ENCODE results near the gene PICK1. TPM values are rescaled to one million over a fixed set of nuclear protein-coding genes. Genes with fewer than 3 reads are reported as not detected.

The PICK1 gene
- total RNA-seq, 1 experiment from 2014 or later = 21.3 TPM

DNA sequence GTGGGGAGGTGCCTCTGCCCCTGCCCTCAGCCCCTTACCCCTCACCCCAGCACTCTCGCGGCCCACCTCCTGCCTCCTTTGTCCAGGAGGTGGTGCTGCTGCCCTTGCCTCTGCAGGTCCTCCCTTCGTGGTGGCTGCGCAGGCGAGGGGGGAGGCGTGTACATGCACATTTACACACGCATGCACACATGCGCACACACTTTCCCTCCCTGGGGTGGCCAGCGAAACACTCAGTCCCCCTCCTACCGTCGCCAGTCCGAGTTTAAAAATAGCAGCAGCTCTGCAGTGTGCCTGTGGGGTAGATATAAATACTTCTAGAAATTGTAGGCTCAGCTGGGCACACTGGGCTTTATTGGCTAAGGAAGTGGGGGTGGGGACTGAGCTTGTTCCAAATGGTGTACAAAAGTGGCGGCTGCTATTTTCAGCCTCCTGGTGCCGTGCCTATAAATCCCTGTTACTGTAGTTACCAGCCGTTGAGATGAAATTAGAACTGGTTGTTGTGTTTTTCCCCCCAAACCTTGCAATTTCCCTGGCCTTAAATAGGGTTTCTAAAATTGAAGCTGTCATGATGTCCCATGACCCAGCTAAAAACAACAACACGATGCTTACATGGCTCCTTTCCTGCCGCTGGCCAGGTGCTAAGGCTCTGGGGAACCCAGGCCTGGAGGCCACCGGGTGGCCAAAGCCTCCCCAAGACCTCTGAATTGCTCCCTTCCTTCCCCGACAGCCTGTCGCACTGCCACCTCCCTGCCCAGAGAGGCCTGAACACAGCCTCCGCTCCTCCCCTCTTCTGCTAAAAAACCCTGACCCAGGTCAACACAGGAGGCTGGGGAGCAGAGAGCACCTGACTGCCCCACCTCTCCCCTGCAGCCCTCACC lies 12.4 kb downstream of the PICK1 start:
- intact Hi-C loops (cut with micrococcal nuclease; ENCODE audit: unreplicated experiment) = no loop called here

DNA sequence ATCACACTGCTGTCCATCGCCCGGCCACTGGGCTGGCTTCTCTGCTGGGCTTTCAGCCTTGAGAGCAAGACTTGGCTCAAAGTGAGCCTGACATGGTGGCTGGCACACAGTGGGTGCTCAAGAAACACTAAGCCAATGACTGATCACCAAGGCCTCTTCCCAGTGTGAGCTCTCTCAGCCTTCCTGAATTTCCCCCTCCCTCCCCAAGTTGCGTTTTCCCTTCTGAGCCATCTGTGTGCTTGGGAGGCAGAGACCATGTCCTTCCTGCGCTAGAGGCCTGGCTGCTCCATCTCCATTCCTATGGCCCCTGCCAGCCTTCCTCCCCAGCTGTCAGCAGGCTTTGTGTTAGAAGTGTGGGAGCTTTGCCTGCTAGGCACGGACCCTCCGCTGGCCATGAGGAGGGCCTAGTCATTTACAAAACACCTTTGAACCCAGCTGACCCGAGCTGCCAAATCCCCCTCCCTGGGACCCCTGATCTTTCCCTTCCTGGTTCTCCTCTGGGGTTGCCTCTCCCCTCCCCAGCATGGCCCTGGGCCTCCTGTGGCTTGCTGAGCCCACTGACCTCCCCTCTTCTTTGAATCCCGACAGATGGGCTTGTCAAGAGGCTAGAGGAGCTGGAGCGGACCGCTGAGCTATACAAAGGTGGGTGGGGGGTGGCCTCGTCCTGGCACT lies 13.2 kb downstream of the PICK1 start:
- DNase-seq (ENCODE audit: low read depth, low spot score) (no peak), ATAC-seq (no peak)
- CTCF ChIA-PET = interaction anchor here (0.6 kb wide), 1 partner anchor 20 kb away, joined by 9 read pairs; no protein-coding TSS in a partner anchor
- BruUV-seq (replicated peaks) = no TSS peak
- no peaks in the 10 kb centered on the region for H3K9me3 ChIP-seq (ENCODE audit: control insufficient read depth, insufficient read depth, low read depth, low read length)
- H3K27ac ChIP-seq (ENCODE audit: low read length) = no peak overlapping the region
- intact Hi-C loops (cut with micrococcal nuclease; ENCODE audit: unreplicated experiment) (no loop called here), in situ Hi-C loops (cut with HindIII; ENCODE audit: low pct_unique_long_range_greater_than_20kb, low sequenced_read_pairs) (no loop called here)
- TF ChIP-seq POLR2AphosphoS5 (IDR thresholded peaks at IDR 0.05; ENCODE audit: low read depth, low read length) (no peak), SIN3A (IDR thresholded peaks at IDR 0.05; ENCODE audit: borderline replicate concordance, insufficient read depth, low read depth, low read length) (no peak), TCF7L2 (IDR thresholded peaks at IDR 0.05; ENCODE audit: low read depth, low read length) (no peak)
- TF ChIP-seq, protein P1, sequence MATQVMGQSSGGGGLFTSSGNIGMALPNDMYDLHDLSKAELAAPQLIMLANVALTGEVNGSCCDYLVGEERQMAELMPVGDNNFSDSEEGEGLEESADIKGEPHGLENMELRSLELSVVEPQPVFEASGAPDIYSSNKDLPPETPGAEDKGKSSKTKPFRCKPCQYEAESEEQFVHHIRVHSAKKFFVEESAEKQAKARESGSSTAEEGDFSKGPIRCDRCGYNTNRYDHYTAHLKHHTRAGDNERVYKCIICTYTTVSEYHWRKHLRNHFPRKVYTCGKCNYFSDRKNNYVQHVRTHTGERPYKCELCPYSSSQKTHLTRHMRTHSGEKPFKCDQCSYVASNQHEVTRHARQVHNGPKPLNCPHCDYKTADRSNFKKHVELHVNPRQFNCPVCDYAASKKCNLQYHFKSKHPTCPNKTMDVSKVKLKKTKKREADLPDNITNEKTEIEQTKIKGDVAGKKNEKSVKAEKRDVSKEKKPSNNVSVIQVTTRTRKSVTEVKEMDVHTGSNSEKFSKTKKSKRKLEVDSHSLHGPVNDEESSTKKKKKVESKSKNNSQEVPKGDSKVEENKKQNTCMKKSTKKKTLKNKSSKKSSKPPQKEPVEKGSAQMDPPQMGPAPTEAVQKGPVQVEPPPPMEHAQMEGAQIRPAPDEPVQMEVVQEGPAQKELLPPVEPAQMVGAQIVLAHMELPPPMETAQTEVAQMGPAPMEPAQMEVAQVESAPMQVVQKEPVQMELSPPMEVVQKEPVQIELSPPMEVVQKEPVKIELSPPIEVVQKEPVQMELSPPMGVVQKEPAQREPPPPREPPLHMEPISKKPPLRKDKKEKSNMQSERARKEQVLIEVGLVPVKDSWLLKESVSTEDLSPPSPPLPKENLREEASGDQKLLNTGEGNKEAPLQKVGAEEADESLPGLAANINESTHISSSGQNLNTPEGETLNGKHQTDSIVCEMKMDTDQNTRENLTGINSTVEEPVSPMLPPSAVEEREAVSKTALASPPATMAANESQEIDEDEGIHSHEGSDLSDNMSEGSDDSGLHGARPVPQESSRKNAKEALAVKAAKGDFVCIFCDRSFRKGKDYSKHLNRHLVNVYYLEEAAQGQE (IDR thresholded peaks at IDR 0.05; ENCODE audit: insufficient read depth in 1 of 2, low read depth in 2 of 2, low read length in 1 of 2) = no peak
- TF ChIP-seq, protein P2, sequence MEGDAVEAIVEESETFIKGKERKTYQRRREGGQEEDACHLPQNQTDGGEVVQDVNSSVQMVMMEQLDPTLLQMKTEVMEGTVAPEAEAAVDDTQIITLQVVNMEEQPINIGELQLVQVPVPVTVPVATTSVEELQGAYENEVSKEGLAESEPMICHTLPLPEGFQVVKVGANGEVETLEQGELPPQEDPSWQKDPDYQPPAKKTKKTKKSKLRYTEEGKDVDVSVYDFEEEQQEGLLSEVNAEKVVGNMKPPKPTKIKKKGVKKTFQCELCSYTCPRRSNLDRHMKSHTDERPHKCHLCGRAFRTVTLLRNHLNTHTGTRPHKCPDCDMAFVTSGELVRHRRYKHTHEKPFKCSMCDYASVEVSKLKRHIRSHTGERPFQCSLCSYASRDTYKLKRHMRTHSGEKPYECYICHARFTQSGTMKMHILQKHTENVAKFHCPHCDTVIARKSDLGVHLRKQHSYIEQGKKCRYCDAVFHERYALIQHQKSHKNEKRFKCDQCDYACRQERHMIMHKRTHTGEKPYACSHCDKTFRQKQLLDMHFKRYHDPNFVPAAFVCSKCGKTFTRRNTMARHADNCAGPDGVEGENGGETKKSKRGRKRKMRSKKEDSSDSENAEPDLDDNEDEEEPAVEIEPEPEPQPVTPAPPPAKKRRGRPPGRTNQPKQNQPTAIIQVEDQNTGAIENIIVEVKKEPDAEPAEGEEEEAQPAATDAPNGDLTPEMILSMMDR (IDR thresholded peaks at IDR 0.05) = no peak
- no peaks in the 10 kb centered on the region for H3K27me3 ChIP-seq (ENCODE audit: control insufficient read depth, insufficient read depth, low read length)
- H3K4me3 ChIP-seq (ENCODE audit: low read depth in 2 of 2, low read length in 2 of 2) = no peak overlapping the region
- POLR2A ChIA-PET = no interaction called here
- no peaks in the 10 kb centered on the region for H3K4me1 ChIP-seq (ENCODE audit: control insufficient read depth, insufficient read depth, low read length)
- no peaks in the 10 kb centered on the region for H3K36me3 ChIP-seq (ENCODE audit: control insufficient read depth, insufficient read depth, low read length)

More for the DNA sequence above, 12.4 kb downstream of the PICK1 start:
- CTCF ChIA-PET = no interaction called here
- H3K4me3 ChIP-seq (ENCODE audit: low read depth in 2 of 2, low read length in 2 of 2) = no peak overlapping the region
- in situ Hi-C loops (cut with HindIII; ENCODE audit: low pct_unique_long_range_greater_than_20kb, low sequenced_read_pairs) = no loop called here
- POLR2A ChIA-PET = no interaction called here
- H3K36me3 ChIP-seq (ENCODE audit: control insufficient read depth, insufficient read depth, low read length) = no peaks in the 10 kb centered on the region
- no peak overlapping the region for H3K27ac ChIP-seq (ENCODE audit: low read length)
- no peak for DNase-seq (ENCODE audit: low read depth, low spot score)
- H3K4me1 ChIP-seq (ENCODE audit: control insufficient read depth, insufficient read depth, low read length) = no peaks in the 10 kb centered on the region
- TF ChIP-seq SIN3A (IDR thresholded peaks at IDR 0.05; ENCODE audit: borderline replicate concordance, insufficient read depth, low read depth, low read length) (no peak), POLR2AphosphoS5 (IDR thresholded peaks at IDR 0.05; ENCODE audit: low read depth, low read length) (no peak), TCF7L2 (IDR thresholded peaks at IDR 0.05; ENCODE audit: low read depth, low read length) (no peak)
- TF ChIP-seq, protein P1 (IDR thresholded peaks at IDR 0.05; ENCODE audit: insufficient read depth in 1 of 2, low read depth in 2 of 2, low read length in 1 of 2) = no peak
- TF ChIP-seq, protein P2 (IDR thresholded peaks at IDR 0.05) = peak; percentile 78
- H3K27me3 ChIP-seq (ENCODE audit: control insufficient read depth, insufficient read depth, low read length) = no peaks in the 10 kb centered on the region
- BruUV-seq (replicated peaks) = no TSS peak
- ATAC-seq = peak; percentile 70; the same call in 1 of the 2 replicates
- no peaks in the 10 kb centered on the region for H3K9me3 ChIP-seq (ENCODE audit: control insufficient read depth, insufficient read depth, low read depth, low read length)
